HL-60 (cell line): ENCODE data around the gene PRSS16.

Source experiments
- DNase-seq, 2 experiments: peaks; one replicate each; pipeline ENCODE4 v3.0.0-alpha.2; 2010 to 2020; ENCODE audit warnings: low read depth in 1 of 2, low spot score in 1 of 2
- H3K27ac ChIP-seq: fragments of 250-450 bp; sonication (Bioruptor Pico); replicated peaks from 2 replicates; pipeline ENCODE4 v1.5.1; 2020; ENCODE audit warnings: mild to moderate bottlenecking, moderate library complexity
- H3K27me3 ChIP-seq: fragments of 250-450 bp; sonication (Bioruptor Pico); 2 replicates; pipeline ENCODE4 v1.5.1; 2021; ENCODE audit warnings: mild to moderate bottlenecking, moderate library complexity; ENCODE audit not compliant: insufficient read depth, poor library complexity, severe bottlenecking
- H3K4me3 ChIP-seq: replicated peaks from 2 replicates; pipeline ENCODE4 v1.5.1; 2011; ENCODE audit warnings: mild to moderate bottlenecking, control low read depth, low read length; ENCODE audit not compliant: insufficient read depth
- GABPA ChIP-seq: IDR thresholded peaks from 2 replicates; pipeline ENCODE4 v1.6.1; 2012; ENCODE audit warnings: low read depth
- POLR2AphosphoS5 ChIP-seq: IDR thresholded peaks from 2 replicates; pipeline ENCODE4 v1.6.1; 2012; ENCODE audit warnings: low read depth
- SPI1 ChIP-seq: IDR thresholded peaks from 2 replicates; pipeline ENCODE4 v1.6.1; 2012; ENCODE audit warnings: low read depth, mild to moderate bottlenecking, borderline replicate concordance
- TF ChIP-seq, protein P1 (sequence below): IDR thresholded peaks from 2 replicates; pipeline ENCODE4 v1.6.1; 2012; ENCODE audit warnings: low read depth; ENCODE audit not compliant: insufficient replicate concordance
- TF ChIP-seq, protein P2 (sequence below): IDR thresholded peaks from one replicate; pipeline ENCODE4 v1.5.1; 2011; ENCODE audit warnings: low read length, control low read depth, inconsistent platforms; ENCODE audit not compliant: insufficient read depth

Gene PRSS16

DNA sequence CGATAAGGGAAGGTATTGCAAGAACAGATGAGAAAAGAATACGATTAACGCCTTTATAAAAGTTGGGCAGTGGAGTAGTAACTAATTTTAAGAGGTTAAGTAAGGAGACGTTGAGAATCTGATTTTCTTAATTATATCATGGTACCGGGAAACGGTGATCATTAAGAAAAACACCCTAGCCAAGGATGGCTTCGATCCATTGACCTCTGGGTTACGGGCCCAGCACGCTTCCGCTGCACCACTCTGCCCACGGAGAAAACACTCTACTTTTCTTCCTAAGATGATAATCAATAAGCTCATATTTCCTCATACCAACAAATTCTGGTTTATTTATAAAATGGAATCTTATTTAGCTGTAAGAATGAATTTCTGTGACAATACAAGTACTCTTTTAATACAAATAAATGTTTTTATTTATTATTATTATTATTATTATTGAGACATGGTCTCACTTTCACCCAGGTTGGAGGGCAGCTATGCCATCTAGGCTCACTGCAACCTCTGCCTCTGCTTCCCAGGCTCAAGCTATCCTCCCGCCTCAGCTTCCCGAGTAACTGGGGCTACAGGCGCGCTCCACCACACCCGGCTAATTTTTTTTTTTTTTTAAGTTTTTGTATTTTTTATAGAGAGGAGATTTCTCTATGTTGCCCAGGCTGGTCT lies 56.2 kb downstream of the PRSS16 start:
- H3K4me3 ChIP-seq = no peak overlapping the region

More for the DNA sequence above, 56.2 kb downstream of the PRSS16 start:
- H3K27ac ChIP-seq = no peak overlapping the region
- no peak for TF ChIP-seq SPI1
- TF ChIP-seq, protein P1, sequence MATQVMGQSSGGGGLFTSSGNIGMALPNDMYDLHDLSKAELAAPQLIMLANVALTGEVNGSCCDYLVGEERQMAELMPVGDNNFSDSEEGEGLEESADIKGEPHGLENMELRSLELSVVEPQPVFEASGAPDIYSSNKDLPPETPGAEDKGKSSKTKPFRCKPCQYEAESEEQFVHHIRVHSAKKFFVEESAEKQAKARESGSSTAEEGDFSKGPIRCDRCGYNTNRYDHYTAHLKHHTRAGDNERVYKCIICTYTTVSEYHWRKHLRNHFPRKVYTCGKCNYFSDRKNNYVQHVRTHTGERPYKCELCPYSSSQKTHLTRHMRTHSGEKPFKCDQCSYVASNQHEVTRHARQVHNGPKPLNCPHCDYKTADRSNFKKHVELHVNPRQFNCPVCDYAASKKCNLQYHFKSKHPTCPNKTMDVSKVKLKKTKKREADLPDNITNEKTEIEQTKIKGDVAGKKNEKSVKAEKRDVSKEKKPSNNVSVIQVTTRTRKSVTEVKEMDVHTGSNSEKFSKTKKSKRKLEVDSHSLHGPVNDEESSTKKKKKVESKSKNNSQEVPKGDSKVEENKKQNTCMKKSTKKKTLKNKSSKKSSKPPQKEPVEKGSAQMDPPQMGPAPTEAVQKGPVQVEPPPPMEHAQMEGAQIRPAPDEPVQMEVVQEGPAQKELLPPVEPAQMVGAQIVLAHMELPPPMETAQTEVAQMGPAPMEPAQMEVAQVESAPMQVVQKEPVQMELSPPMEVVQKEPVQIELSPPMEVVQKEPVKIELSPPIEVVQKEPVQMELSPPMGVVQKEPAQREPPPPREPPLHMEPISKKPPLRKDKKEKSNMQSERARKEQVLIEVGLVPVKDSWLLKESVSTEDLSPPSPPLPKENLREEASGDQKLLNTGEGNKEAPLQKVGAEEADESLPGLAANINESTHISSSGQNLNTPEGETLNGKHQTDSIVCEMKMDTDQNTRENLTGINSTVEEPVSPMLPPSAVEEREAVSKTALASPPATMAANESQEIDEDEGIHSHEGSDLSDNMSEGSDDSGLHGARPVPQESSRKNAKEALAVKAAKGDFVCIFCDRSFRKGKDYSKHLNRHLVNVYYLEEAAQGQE = no peak
- TF ChIP-seq, protein P2, sequence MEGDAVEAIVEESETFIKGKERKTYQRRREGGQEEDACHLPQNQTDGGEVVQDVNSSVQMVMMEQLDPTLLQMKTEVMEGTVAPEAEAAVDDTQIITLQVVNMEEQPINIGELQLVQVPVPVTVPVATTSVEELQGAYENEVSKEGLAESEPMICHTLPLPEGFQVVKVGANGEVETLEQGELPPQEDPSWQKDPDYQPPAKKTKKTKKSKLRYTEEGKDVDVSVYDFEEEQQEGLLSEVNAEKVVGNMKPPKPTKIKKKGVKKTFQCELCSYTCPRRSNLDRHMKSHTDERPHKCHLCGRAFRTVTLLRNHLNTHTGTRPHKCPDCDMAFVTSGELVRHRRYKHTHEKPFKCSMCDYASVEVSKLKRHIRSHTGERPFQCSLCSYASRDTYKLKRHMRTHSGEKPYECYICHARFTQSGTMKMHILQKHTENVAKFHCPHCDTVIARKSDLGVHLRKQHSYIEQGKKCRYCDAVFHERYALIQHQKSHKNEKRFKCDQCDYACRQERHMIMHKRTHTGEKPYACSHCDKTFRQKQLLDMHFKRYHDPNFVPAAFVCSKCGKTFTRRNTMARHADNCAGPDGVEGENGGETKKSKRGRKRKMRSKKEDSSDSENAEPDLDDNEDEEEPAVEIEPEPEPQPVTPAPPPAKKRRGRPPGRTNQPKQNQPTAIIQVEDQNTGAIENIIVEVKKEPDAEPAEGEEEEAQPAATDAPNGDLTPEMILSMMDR = no peak
- no peak for TF ChIP-seq POLR2AphosphoS5
- no peak for TF ChIP-seq GABPA
- no peak for DNase-seq
- H3K27me3 ChIP-seq = no peaks in the 10 kb centered on the region
